ENCODE measurements around the gene ZNF432.

The ZNF432 gene

DNA sequence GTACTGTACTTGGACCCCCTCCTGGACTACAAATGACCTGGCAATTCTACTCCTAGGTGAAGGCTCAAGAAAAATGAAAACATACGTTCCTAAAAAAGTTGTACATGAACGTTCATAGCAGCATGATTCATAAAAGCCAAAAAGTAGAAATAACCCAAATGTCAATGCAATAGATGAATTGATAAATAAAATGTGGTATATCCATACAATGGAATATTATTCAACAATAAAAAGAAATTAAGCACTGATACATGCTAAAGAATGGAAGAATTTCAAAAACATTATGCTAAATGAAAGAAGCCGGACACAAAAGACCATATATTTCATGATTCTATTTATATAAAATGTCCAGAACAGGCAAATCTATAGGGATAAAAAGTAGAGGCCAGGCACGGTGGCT lies 9.5 kb downstream of the ZNF432 start:
- TF ChIP-seq CREB1 (IDR thresholded peaks at IDR 0.05; ENCODE audit: low read depth) (no peak), EP300 (IDR thresholded peaks at IDR 0.05; ENCODE audit: borderline replicate concordance) (no peak), TAF1 (IDR thresholded peaks at IDR 0.05; ENCODE audit: low read depth) (no peak), TCF12 (IDR thresholded peaks at IDR 0.05; ENCODE audit: low read depth) (no peak), YY1 (IDR thresholded peaks at IDR 0.05; ENCODE audit: low read depth) (no peak), ZBTB7A (IDR thresholded peaks at IDR 0.05; ENCODE audit: low read depth) (no peak), CEBPB (IDR thresholded peaks at IDR 0.05) (no peak), REST (IDR thresholded peaks at IDR 0.05; ENCODE audit: low read depth) (no peak), MAX (IDR thresholded peaks at IDR 0.05) (no peak), EGR1 (IDR thresholded peaks at IDR 0.05) (no peak)

- TF ChIP-seq REST (IDR thresholded peaks at IDR 0.05; ENCODE audit: low read depth), result no peak
- no peak for TF ChIP-seq ZBTB7A (IDR thresholded peaks at IDR 0.05; ENCODE audit: low read depth)
- TF ChIP-seq NFIC (IDR thresholded peaks at IDR 0.05), result no peak
- no peak for TF ChIP-seq USF1 (IDR thresholded peaks at IDR 0.05)
Measured at GRCh38 chr19:52034051-52034728, 14.4 kb downstream of the ZNF432 start.

DNA sequence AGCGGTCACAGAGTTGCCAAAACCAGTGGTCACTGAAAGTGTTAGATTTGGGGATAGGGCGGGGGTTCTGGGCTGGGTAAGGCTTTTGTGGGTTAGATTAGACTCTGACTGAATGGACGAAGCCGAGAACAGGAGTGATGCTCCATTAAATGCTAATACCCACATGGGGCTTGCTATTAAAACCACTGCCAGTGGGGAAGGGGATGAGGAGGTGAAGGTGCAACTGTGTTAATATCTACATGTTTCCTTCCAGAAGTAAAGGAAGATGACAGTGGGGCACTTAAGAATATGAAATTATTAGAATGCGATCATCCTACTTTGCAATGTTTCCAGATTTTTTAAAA lies 19.9 kb downstream of the ZNF432 start:
- TF ChIP-seq YY1 (IDR thresholded peaks at IDR 0.05; ENCODE audit: low read depth) (no peak), TCF12 (IDR thresholded peaks at IDR 0.05; ENCODE audit: low read depth) (no peak), CEBPB (IDR thresholded peaks at IDR 0.05) (no peak), MAX (IDR thresholded peaks at IDR 0.05) (no peak), FOXM1 (IDR thresholded peaks at IDR 0.05; ENCODE audit: borderline replicate concordance, low read depth) (no peak), ZBTB7A (IDR thresholded peaks at IDR 0.05; ENCODE audit: low read depth) (no peak), REST (IDR thresholded peaks at IDR 0.05; ENCODE audit: low read depth) (no peak), NFIC (IDR thresholded peaks at IDR 0.05) (no peak), TEAD4 (IDR thresholded peaks at IDR 0.05) (no peak), USF1 (IDR thresholded peaks at IDR 0.05) (no peak), EGR1 (IDR thresholded peaks at IDR 0.05) (no peak), CREB1 (IDR thresholded peaks at IDR 0.05; ENCODE audit: low read depth) (no peak)

DNA sequence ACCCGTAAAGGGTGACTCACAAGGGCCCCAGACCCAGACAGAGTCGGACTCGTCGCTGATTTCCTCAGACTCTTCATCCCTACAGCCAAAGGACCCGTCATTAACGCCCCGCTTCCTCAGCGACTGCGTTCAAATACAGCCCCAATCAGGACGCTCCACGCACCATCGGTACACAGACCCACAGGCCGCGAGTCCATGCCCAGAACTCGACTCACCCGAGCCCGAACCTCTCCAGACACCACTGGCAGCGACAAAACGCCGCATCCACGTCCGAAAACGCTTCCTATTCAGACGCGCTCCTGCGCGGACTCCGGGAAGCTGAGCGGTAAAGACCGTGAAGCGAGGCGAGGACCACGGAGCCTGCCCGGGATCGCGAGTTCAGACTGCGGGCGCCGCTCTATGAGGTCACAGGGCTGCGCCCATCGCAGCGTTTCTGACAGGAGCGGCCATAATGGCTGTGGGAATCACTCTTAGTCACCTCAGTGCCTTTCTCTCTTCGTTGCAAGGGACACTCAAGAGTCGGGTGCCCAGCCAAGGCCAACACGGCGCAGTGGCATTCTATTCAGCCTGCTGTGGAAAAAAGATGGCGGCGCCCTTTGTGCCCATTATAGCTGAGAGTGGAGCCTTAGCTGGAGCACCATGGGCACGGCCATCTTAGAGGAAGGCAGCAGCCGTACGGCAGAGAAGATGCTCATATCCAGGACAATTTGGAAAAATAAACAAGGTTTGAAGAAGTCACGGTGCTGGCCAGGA lies 20.4 kb downstream of the ZNF432 start, which contains the start of gene ZNF614:
TSS of gene ZNF614 (minus strand) at position 353 of the 753 bp plus-strand sequence. CDS start 2,634 bp downstream, outside the sequence.
- TF ChIP-seq MAX (IDR thresholded peaks at IDR 0.05), result peak; percentile 73
- TF ChIP-seq CEBPB (IDR thresholded peaks at IDR 0.05), result no peak
- TF ChIP-seq USF1 (IDR thresholded peaks at IDR 0.05), result 0 out of 2 replicates have a peak, but pooled peaks have one; percentile 7
- TF ChIP-seq EGR1 (IDR thresholded peaks at IDR 0.05), result peak; percentile 81
- TF ChIP-seq TAF1 (IDR thresholded peaks at IDR 0.05; ENCODE audit: low read depth), result peak; percentile 55
- peak; percentile 96 for TF ChIP-seq CREB1 (IDR thresholded peaks at IDR 0.05; ENCODE audit: low read depth)
- TF ChIP-seq TCF12 (IDR thresholded peaks at IDR 0.05; ENCODE audit: low read depth), result peak; percentile 64
- no peak for TF ChIP-seq TEAD4 (IDR thresholded peaks at IDR 0.05)
- TF ChIP-seq RAD21 (IDR thresholded peaks at IDR 0.05; ENCODE audit: low read depth), result no peak
- TF ChIP-seq FOXM1 (IDR thresholded peaks at IDR 0.05; ENCODE audit: borderline replicate concordance, low read depth), result no peak
- TF ChIP-seq ZBTB7A (IDR thresholded peaks at IDR 0.05; ENCODE audit: low read depth), result no peak
- peak; percentile 98 for TF ChIP-seq YY1 (IDR thresholded peaks at IDR 0.05; ENCODE audit: low read depth)
